IMR-90 (cell line): ENCODE data around the gene RAPSN. TPM values are rescaled to one million over a fixed set of nuclear protein-coding genes. Genes with fewer than 3 reads are reported as not detected.

Experiments used
- ATAC-seq: fragments of 200-7000 bp; cut with Tn5 transposase; 2 replicates; pipeline ENCODE4 v1.9.1; 2020; ENCODE audit warnings: low read depth, mild to moderate bottlenecking, moderate library complexity
- BruUV-seq: library from RNA; stranded (reverse); fragments of 400-500 nt; replicated peaks from 2 replicates; lab custom pipeline; 2021; lab: Mats Ljungman, UMichigan
- CTCF ChIA-PET: fragments of 300-600 bp; formaldehyde crosslinking; extraction: SDS; loops from one replicate; lab custom pipeline; 2021; ENCODE audit warnings: antibody characterized with exemption; lab: Yijun Ruan, JAX
- POLR2A ChIA-PET: fragments of 300-600 bp; sonication (Branson Sonifier 250); formaldehyde crosslinking; loops from one replicate; lab custom pipeline; 2022; ENCODE audit warnings: antibody characterized with exemption; ENCODE audit not compliant: unreplicated experiment; lab: Charles Lee
- DNase-seq: peaks from one replicate; pipeline ENCODE4 v3.0.0; 2013
- H2AFZ ChIP-seq: replicated peaks from 2 replicates; pipeline ENCODE3; 2013; ENCODE audit warnings: low read length, mild to moderate bottlenecking; ENCODE audit not compliant: poor library complexity
- H2AK5ac ChIP-seq: 2 replicates; pipeline ENCODE4 v1.6.1; 2013; ENCODE audit warnings: low read depth, low read length, inconsistent platforms
- H2AK9ac ChIP-seq: replicated peaks from 2 replicates; pipeline ENCODE3; 2013; ENCODE audit warnings: mild to moderate bottlenecking, low read depth, low read length, moderate library complexity; ENCODE audit not compliant: poor library complexity
- H2BK120ac ChIP-seq: 2 replicates; pipeline ENCODE4 v1.6.1; 2013; ENCODE audit warnings: low read depth, low read length, inconsistent platforms
- H2BK15ac ChIP-seq: 3 replicates; pipeline ENCODE4 v1.6.1; 2013; ENCODE audit warnings: low read depth, low read length, inconsistent platforms
- H2BK20ac ChIP-seq: 2 replicates; pipeline ENCODE4 v1.6.1; 2013; ENCODE audit warnings: low read depth, mild to moderate bottlenecking, inconsistent platforms, low read length, moderate library complexity
- H2BK5ac ChIP-seq: 2 replicates; pipeline ENCODE4 v1.6.1; 2013; ENCODE audit warnings: mild to moderate bottlenecking, low read depth, low read length, inconsistent platforms; ENCODE audit not compliant: poor library complexity, severe bottlenecking
- H3K14ac ChIP-seq: replicated peaks from 2 replicates; pipeline ENCODE4 v1.6.1; 2013; ENCODE audit warnings: low read depth, low read length, inconsistent platforms
- H3K18ac ChIP-seq: 2 replicates; pipeline ENCODE4 v1.6.1; 2013; ENCODE audit warnings: low read depth, low read length, control low read depth
- H3K23ac ChIP-seq: 2 replicates; pipeline ENCODE4 v1.6.1; 2013; ENCODE audit warnings: low read depth, low read length, inconsistent platforms
- H3K27ac ChIP-seq: 2 replicates; pipeline ENCODE4 v1.5.1; 2013; ENCODE audit warnings: mild to moderate bottlenecking, control low read depth, low read length; ENCODE audit not compliant: insufficient read depth
- H3K27me3 ChIP-seq: 2 replicates; pipeline ENCODE4 v1.6.1; 2013; ENCODE audit warnings: low read length; ENCODE audit not compliant: control insufficient read depth, insufficient read depth
- H3K36me3 ChIP-seq: 2 replicates; pipeline ENCODE4 v1.6.1; 2013; ENCODE audit warnings: low read length, mixed read lengths; ENCODE audit not compliant: control insufficient read depth, insufficient read depth
- H3K4ac ChIP-seq: 2 replicates; pipeline ENCODE4 v1.6.1; 2013; ENCODE audit warnings: low read depth, low read length, inconsistent platforms
- H3K4me1 ChIP-seq: 2 replicates; pipeline ENCODE4 v1.6.1; 2013; ENCODE audit warnings: low read length, mixed read lengths; ENCODE audit not compliant: control insufficient read depth, insufficient read depth
- H3K4me2 ChIP-seq: 2 replicates; pipeline ENCODE4 v1.6.1; 2013; ENCODE audit warnings: low read depth, mild to moderate bottlenecking, control low read depth, low read length, moderate library complexity
- H3K4me3 ChIP-seq: 2 replicates; pipeline ENCODE4 v1.5.1; 2013; ENCODE audit warnings: low read depth, mild to moderate bottlenecking, control low read depth, low read length, moderate library complexity; ENCODE audit not compliant: insufficient read depth
- H3K56ac ChIP-seq: 2 replicates; pipeline ENCODE4 v1.6.1; 2013; ENCODE audit warnings: low read length, inconsistent platforms; ENCODE audit not compliant: insufficient read depth; ENCODE audit errors: extremely low read depth
- H3K79me1 ChIP-seq, 2 experiments: 2 replicates each; pipeline ENCODE4 v1.6.1; 2013; ENCODE audit warnings: low read length in 2 of 2, inconsistent platforms in 1 of 2, low read depth in 1 of 2
- H3K9ac ChIP-seq: 2 replicates; pipeline ENCODE4 v1.6.1; 2013; ENCODE audit warnings: low read depth, low read length, control low read depth
- H3K9me1 ChIP-seq: 2 replicates; pipeline ENCODE4 v1.6.1; 2013; ENCODE audit warnings: low read length, inconsistent platforms; ENCODE audit not compliant: insufficient read depth
- H3K9me3 ChIP-seq: 2 replicates; pipeline ENCODE4 v1.6.1; 2013; ENCODE audit warnings: low read length; ENCODE audit not compliant: control insufficient read depth, insufficient read depth
- H4K20me1 ChIP-seq: 2 replicates; pipeline ENCODE4 v1.6.1; 2013; ENCODE audit warnings: low read length, inconsistent platforms; ENCODE audit not compliant: insufficient read depth
- H4K5ac ChIP-seq: 2 replicates; pipeline ENCODE4 v1.6.1; 2013; ENCODE audit warnings: mild to moderate bottlenecking, low read depth, low read length, control low read depth
- H4K8ac ChIP-seq, 2 experiments: 2 replicates each; pipeline ENCODE4 v1.6.1; 2013; ENCODE audit warnings: low read depth in 2 of 2, low read length in 2 of 2, control low read depth in 1 of 2, inconsistent platforms in 1 of 2
- H4K91ac ChIP-seq: 2 replicates; pipeline ENCODE4 v1.6.1; 2013; ENCODE audit warnings: low read depth, low read length, inconsistent platforms; ENCODE audit not compliant: insufficient read depth
- BHLHE40 ChIP-seq: fragments of 150-350 bp; IDR thresholded peaks from 2 replicates; pipeline ENCODE4 v1.6.1; 2016; ENCODE audit warnings: mild to moderate bottlenecking, low read depth, low read length
- CEBPB ChIP-seq: IDR thresholded peaks from 2 replicates; pipeline ENCODE4 v1.6.1; 2012; ENCODE audit warnings: low read depth, low read length, improper control_type of control experiment
- CHD1 ChIP-seq: IDR thresholded peaks from 2 replicates; pipeline ENCODE4 v1.6.1; 2012; ENCODE audit warnings: low read depth, low read length, improper control_type of control experiment
- CTCF ChIP-seq: conservative IDR thresholded peaks from 2 replicates; pipeline ENCODE4 v1.5.1; 2012; ENCODE audit warnings: mild to moderate bottlenecking, low read depth, low read length, improper control_type of control experiment
- ELK1 ChIP-seq: fragments of 150-350 bp; IDR thresholded peaks from 2 replicates; pipeline ENCODE4 v1.6.1; 2016; ENCODE audit warnings: low read depth, mild to moderate bottlenecking, low read length, moderate library complexity, borderline replicate concordance
- FOS ChIP-seq: fragments of 150-350 bp; IDR thresholded peaks from 2 replicates; pipeline ENCODE4 v1.6.1; 2016; ENCODE audit warnings: low read depth, low read length
- MAFK ChIP-seq: IDR thresholded peaks from 2 replicates; pipeline ENCODE4 v1.6.1; 2012; ENCODE audit warnings: low read depth, low read length, improper control_type of control experiment
- MAZ ChIP-seq: IDR thresholded peaks from 2 replicates; pipeline ENCODE4 v1.6.1; 2012; ENCODE audit warnings: low read depth, mild to moderate bottlenecking, low read length, improper control_type of control experiment, moderate library complexity, borderline replicate concordance
- MXI1 ChIP-seq: IDR thresholded peaks from 2 replicates; pipeline ENCODE4 v1.6.1; 2012; ENCODE audit warnings: low read depth, mild to moderate bottlenecking, low read length, moderate library complexity, borderline replicate concordance
- NFE2L2 ChIP-seq: fragments of 150-350 bp; IDR thresholded peaks from 2 replicates; pipeline ENCODE4 v1.6.1; 2016; ENCODE audit warnings: low read depth, mild to moderate bottlenecking, low read length
- POLR2A ChIP-seq: IDR thresholded peaks from 2 replicates; pipeline ENCODE4 v1.6.1; 2012; ENCODE audit warnings: mild to moderate bottlenecking, low read depth, low read length
- RAD21 ChIP-seq: IDR thresholded peaks from 2 replicates; pipeline ENCODE4 v1.6.1; 2012; ENCODE audit warnings: low read length, improper control_type of control experiment
- RCOR1 ChIP-seq: IDR thresholded peaks from 2 replicates; pipeline ENCODE4 v1.6.1; 2012; ENCODE audit warnings: mild to moderate bottlenecking, low read length, improper control_type of control experiment; ENCODE audit not compliant: insufficient replicate concordance
- RFX5 ChIP-seq: IDR thresholded peaks from 2 replicates; pipeline ENCODE4 v1.8.0; 2012; ENCODE audit warnings: low read depth, mild to moderate bottlenecking, low read length, moderate library complexity
- SMC3 ChIP-seq: fragments of 150-350 bp; IDR thresholded peaks from 2 replicates; pipeline ENCODE4 v1.6.1; 2016; ENCODE audit warnings: low read depth, mild to moderate bottlenecking, antibody characterized with exemption, low read length, moderate library complexity
- USF2 ChIP-seq: fragments of 150-350 bp; IDR thresholded peaks from 2 replicates; pipeline ENCODE4 v1.6.1; 2017; ENCODE audit warnings: mild to moderate bottlenecking, antibody characterized with exemption, low read length, low read depth
- WGBS, 2 experiments: methylation state at CpG; one replicate each; pipeline versions ENCODE4 v1.1.5 to v1.1.7; 2013; ENCODE audit warnings: missing lambda C conversion rate in 2 of 2; ENCODE audit not compliant: insufficient read length in 1 of 2; ENCODE audit errors: extremely low coverage in 2 of 2; 5-methylcytosine and 5-hydroxymethylcytosine counted together
- dilution Hi-C: fragments of 300-500 bp; cut with HindIII; formaldehyde crosslinking; loops from one replicate; pipeline ENCODE4 v1.14.3; 2018; ENCODE audit warnings: low sequenced_read_pairs; ENCODE audit not compliant: unreplicated experiment
- in situ Hi-C: fragments of 300-500 bp; cut with MboI; formaldehyde crosslinking; loops from 3 replicates; pipeline ENCODE4 v1.14.3; 2019; ENCODE audit warnings: low sequenced_read_pairs, inconsistent platforms, mixed read lengths
- intact Hi-C: fragments of 100-400 bp; cut with micrococcal nuclease; formaldehyde crosslinking; loops from 2 replicates; pipeline ENCODE4 v1.10.0; 2022
- polyA plus RNA-seq, 3 experiments: library from polyadenylated mRNA; depleted of rRNA; stranded (reverse); fragments of >200 nt; gene quantifications; 2 replicates each; pipeline ENCODE4 v1.2.3, GENCODE V29; 2012; ENCODE audit warnings: low replicate concordance in 1 of 3
- total RNA-seq: library from RNA; depleted of rRNA; stranded (reverse); fragments of >200 nt; gene quantifications from 2 replicates; pipeline ENCODE4 v1.2.3, GENCODE V29; 2012

Gene RAPSN
- total and polyA plus RNA-seq, 2 of the 4 experiments (the other 2 are of a cell fraction), result 0.03 TPM; not detected in 1

- no peak overlapping the region for H3K27ac ChIP-seq
- no peak overlapping the region for H3K4ac ChIP-seq
- no peak overlapping the region for H3K14ac ChIP-seq
- H3K9me3 ChIP-seq, result no peaks in the 10 kb centered on the region
- H3K56ac ChIP-seq, result no peak overlapping the region
- H2BK120ac ChIP-seq, result no peak overlapping the region
- no TSS peak for BruUV-seq
- H3K4me3 ChIP-seq, result no peak overlapping the region
- no peaks in the 10 kb centered on the region for H3K9me1 ChIP-seq
- dilution Hi-C loops (no loop called here), in situ Hi-C loops (no loop called here), intact Hi-C loops (no loop called here)
- no peak for ATAC-seq
- no peak overlapping the region for H2AK9ac ChIP-seq
- no peaks in the 10 kb centered on the region for H3K36me3 ChIP-seq
- H3K18ac ChIP-seq, result no peak overlapping the region
- TF ChIP-seq RAD21 (no peak), CTCF (no peak), NFE2L2 (0 out of 2 replicates have a peak, but pooled peaks have one; percentile 33), FOS (no peak), USF2 (no peak), MAFK (peak; percentile 65; the same call in 1 of the 2 replicates), POLR2A (no peak), SMC3 (no peak), MXI1 (no peak), MAZ (no peak), ELK1 (no peak), BHLHE40 (no peak), RFX5 (no peak), RCOR1 (no peak), CEBPB (no peak), CHD1 (no peak)
- no peaks in the 10 kb centered on the region; the same call in 1 of the 2 replicates for H4K20me1 ChIP-seq
- no peaks in the 10 kb centered on the region for H3K79me1 ChIP-seq
- H3K27me3 ChIP-seq, result no peaks in the 10 kb centered on the region
- no peak overlapping the region for H2BK20ac ChIP-seq
- H3K4me1 ChIP-seq, result no peaks in the 10 kb centered on the region
- no peak overlapping the region for H2AK5ac ChIP-seq
- H3K4me2 ChIP-seq, result no peak overlapping the region
- H2AFZ ChIP-seq, result no peak overlapping the region
- H2BK15ac ChIP-seq, result no peak overlapping the region
- no peak overlapping the region for H2BK5ac ChIP-seq
- H3K23ac ChIP-seq, result no peak overlapping the region
- ChIA-PET CTCF (interaction anchor here (0.6 kb wide), 1 partner anchor 27 kb away, joined by 3 read pairs; no protein-coding TSS in a partner anchor), POLR2A (no interaction called here)
- WGBS, 2 experiments, result no CpG with 5 or more reads among the region's 4 CpGs
- H4K8ac ChIP-seq, result no peak overlapping the region
- H3K9ac ChIP-seq, result no peak overlapping the region
- H4K91ac ChIP-seq, result no peak overlapping the region
- no peak for DNase-seq
- H4K5ac ChIP-seq, result no peak overlapping the region
Measured at GRCh38 chr11:47451990-47452389, 3.1 kb upstream of the RAPSN start.
